ENCODE data around the gene CAV2. TPM values are rescaled to one million over a fixed set of nuclear protein-coding genes. Genes with fewer than 3 reads are reported as not detected.

CAV2 gene
- total and polyA plus RNA-seq, 2 of the 8 experiments (the other 6 are each of a cell fraction or from before 2014, with no cell fraction given) = 2.8 to 4.7 TPM

- no peak overlapping the region for H2AFZ ChIP-seq (ENCODE audit: low read length)
- POLR2A ChIA-PET (ENCODE audit: partially characterized antibody) = no interaction called here
- H3K79me2 ChIP-seq (ENCODE audit: control insufficient read depth in 1 of 2, insufficient read depth in 2 of 2, low read length in 2 of 2) = no peaks in the 10 kb centered on the region
Observed at GRCh38 chr7:116541951-116542350, 42.4 kb downstream of the CAV2 start.

More at GRCh38 chr7:116541951-116542350, 42.4 kb downstream of the CAV2 start:
- Histone ChIP-seq H3K27ac (ENCODE audit: low read depth, low read length) (no peak overlapping the region), H3K4ac (replicated peaks; ENCODE audit: insufficient read length, low read depth, low read length) (no peak overlapping the region), H3K23me2 (ENCODE audit: low read depth, low read length) (no peaks in the 10 kb centered on the region), H2AK5ac (ENCODE audit: low read depth, low read length) (no peak overlapping the region), H3K9me3 (ENCODE audit: insufficient read depth in 2 of 2, low read depth in 1 of 2, low read length in 1 of 2) (no peaks in the 10 kb centered on the region), H3K23ac (ENCODE audit: insufficient read length) (no peak overlapping the region), H3K4me2 (ENCODE audit: insufficient read depth in 1 of 2, low read depth in 2 of 2, low read length in 2 of 2) (no peak overlapping the region), H3K4me1 (replicated peaks in 1 of 4; ENCODE audit: control insufficient read depth in 3 of 4, insufficient read depth in 4 of 4, low read length in 3 of 4) (no peaks in the 10 kb centered on the region), H4K20me1 (replicated peaks in 1 of 2; ENCODE audit: control insufficient read depth in 1 of 2, insufficient read depth in 2 of 2, low read length in 2 of 2) (no peaks in the 10 kb centered on the region), H3K56ac (replicated peaks; ENCODE audit: insufficient read length, low read depth, low read length) (no peak overlapping the region), H3K27me3 (replicated peaks in 1 of 4; ENCODE audit: control insufficient read depth in 3 of 4, extremely low read depth in 1 of 4, insufficient read depth in 3 of 4, low read length in 3 of 4) (no peaks in the 10 kb centered on the region), H3K79me1 (ENCODE audit: low read depth, low read length) (no peaks in the 10 kb centered on the region), H2BK5ac (ENCODE audit: low read depth, low read length) (no peak overlapping the region), H3K18ac (ENCODE audit: extremely low read depth, low read length) (no peak overlapping the region), H2BK120ac (replicated peaks; ENCODE audit: low read depth, low read length) (no peak overlapping the region), H4K5ac (ENCODE audit: insufficient read length, low read depth, low read length) (no peak overlapping the region), H3K4me3 (ENCODE audit: extremely low read depth in 1 of 4, insufficient read depth in 2 of 4, low read depth in 3 of 4, low read length in 4 of 4) (no peak overlapping the region), H2BK12ac (ENCODE audit: low read depth, low read length) (no peak overlapping the region), H3K14ac (ENCODE audit: insufficient read length) (no peak overlapping the region), H2BK15ac (ENCODE audit: low read length) (no peak overlapping the region), H4K91ac (replicated peaks; ENCODE audit: insufficient read length, low read length) (no peak overlapping the region), H2BK20ac (ENCODE audit: low read length) (no peak overlapping the region), H3K9ac (replicated peaks in 1 of 4; ENCODE audit: extremely low read depth in 1 of 4, low read depth in 3 of 4, low read length in 3 of 4) (no peak overlapping the region), H4K8ac (ENCODE audit: extremely low read depth, insufficient read depth, low read length) (no peak overlapping the region), H3K36me3 (ENCODE audit: control insufficient read depth in 2 of 4, insufficient read depth in 4 of 4, low read length in 3 of 4) (no peaks in the 10 kb centered on the region)
- CTCF ChIA-PET (ENCODE audit: partially characterized antibody) = interaction anchor here (0.6 to 1.1 kb wide), 3 partner anchors 15 to 362 kb away, joined by 3 to 4 read pairs (median 3); no protein-coding TSS in a partner anchor
- 88% methylated on average over 3 of the region's 3 CpGs; no CpG with 5 or more reads in 1 of the 2 experiments for WGBS, 2 experiments (ENCODE audit: extremely low coverage in 1 of 2, insufficient coverage in 1 of 2, insufficient read length in 1 of 2, insufficient replicate concordance in 2 of 2, low coverage in 1 of 2, low lambda C conversion rate in 2 of 2, missing lambda C conversion rate in 1 of 2)
- no peak for TF ChIP-seq SP4 (IDR thresholded peaks at IDR 0.05; ENCODE audit: low read length)
- no peak for TF ChIP-seq MAFK (IDR thresholded peaks at IDR 0.05; ENCODE audit: low read depth, low read length)
- no peak for TF ChIP-seq EP300 (IDR thresholded peaks at IDR 0.05; ENCODE audit: borderline replicate concordance in 1 of 2, low read depth in 2 of 2, low read length in 2 of 2)
- TF ChIP-seq CHD2 (IDR thresholded peaks at IDR 0.05; ENCODE audit: low read length) = no peak
- TF ChIP-seq CTCF (IDR thresholded peaks at IDR 0.05; ENCODE audit: control extremely low read depth in 1 of 3, insufficient read depth in 1 of 3, low read depth in 1 of 3, low read length in 3 of 3) = no peak
- TF ChIP-seq BCL11A (IDR thresholded peaks at IDR 0.05; ENCODE audit: low read depth in 2 of 2, low read length in 2 of 2) = no peak
- FAIRE-seq = no peak
- DNase-seq (ENCODE audit: low read depth in 1 of 2, low spot score in 2 of 2) = no peak
